ENCODE data around the gene HIVEP2. TPM values are rescaled to one million over a fixed set of nuclear protein-coding genes. Genes with fewer than 3 reads are reported as not detected.

The HIVEP2 gene
- total RNA-seq, 1 experiment from 2014 or later = 3.2 TPM

DNA sequence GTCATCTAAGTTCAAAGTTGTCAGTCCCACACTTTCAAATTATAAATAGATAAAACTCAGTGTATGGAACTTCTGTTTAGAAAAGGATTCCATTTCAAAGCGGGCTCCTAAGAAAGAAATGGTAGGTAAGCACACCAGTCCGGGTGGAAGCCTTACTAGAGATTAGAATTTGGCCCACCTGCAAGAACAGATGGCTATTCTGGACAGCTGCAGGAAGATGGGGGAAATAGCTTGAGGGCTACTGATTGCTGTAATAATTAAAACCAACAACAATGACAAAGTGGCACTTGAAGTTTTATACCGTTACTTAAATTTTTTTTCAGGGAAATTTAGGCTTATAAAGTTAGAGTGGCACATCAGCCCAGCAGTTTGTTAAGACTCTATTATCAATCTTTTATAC, 83.3 kb downstream of the HIVEP2 start:
- no TSS peak for BruUV-seq (replicated peaks)
- ChIA-PET CTCF (no interaction called here), POLR2A (ENCODE audit: low non-redundant PET) (no interaction called here)

DNA sequence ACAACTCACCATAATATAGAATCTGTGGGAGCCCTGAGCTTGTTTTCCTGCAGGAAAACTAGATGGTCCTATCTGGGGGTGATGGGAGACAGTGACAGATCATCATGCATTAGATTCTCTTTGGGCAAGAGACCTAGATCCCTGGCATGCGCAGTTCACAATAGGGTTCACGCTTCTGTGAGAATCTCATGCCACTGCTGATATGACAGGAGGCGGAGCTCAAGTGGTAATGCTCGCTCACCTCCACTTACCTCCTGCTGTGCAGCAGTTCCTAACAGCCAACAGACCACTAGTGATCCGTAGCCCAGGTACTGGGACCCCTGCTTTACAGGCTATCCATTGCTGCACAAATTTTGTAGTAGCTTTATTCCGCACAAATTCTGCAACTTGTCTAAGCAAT, 84.5 kb downstream of the HIVEP2 start:
- Histone ChIP-seq H3K27me3 (replicated peaks; ENCODE audit: insufficient read depth, low read depth, low read length, poor library complexity) (no peaks in the 10 kb centered on the region), H3K4me1 (ENCODE audit: insufficient read depth, low read length, poor library complexity, severe bottlenecking) (no peaks in the 10 kb centered on the region), H3K36me3 (ENCODE audit: insufficient read depth, low read length, poor library complexity, severe bottlenecking) (no peaks in the 10 kb centered on the region), H3K4me3 (ENCODE audit: low read depth, low read length, poor library complexity, severe bottlenecking) (no peak overlapping the region), H3K27ac (ENCODE audit: low read depth, low read length, poor library complexity, severe bottlenecking) (no peak overlapping the region), H3K9me3 (ENCODE audit: low read depth, low read length, poor library complexity, severe bottlenecking) (no peaks in the 10 kb centered on the region)
- POLR2A ChIA-PET (ENCODE audit: low non-redundant PET) = no interaction called here
- TF ChIP-seq, protein P1, sequence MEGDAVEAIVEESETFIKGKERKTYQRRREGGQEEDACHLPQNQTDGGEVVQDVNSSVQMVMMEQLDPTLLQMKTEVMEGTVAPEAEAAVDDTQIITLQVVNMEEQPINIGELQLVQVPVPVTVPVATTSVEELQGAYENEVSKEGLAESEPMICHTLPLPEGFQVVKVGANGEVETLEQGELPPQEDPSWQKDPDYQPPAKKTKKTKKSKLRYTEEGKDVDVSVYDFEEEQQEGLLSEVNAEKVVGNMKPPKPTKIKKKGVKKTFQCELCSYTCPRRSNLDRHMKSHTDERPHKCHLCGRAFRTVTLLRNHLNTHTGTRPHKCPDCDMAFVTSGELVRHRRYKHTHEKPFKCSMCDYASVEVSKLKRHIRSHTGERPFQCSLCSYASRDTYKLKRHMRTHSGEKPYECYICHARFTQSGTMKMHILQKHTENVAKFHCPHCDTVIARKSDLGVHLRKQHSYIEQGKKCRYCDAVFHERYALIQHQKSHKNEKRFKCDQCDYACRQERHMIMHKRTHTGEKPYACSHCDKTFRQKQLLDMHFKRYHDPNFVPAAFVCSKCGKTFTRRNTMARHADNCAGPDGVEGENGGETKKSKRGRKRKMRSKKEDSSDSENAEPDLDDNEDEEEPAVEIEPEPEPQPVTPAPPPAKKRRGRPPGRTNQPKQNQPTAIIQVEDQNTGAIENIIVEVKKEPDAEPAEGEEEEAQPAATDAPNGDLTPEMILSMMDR (conservative IDR thresholded peaks at IDR 0.05; ENCODE audit: low read depth, low read length) = no peak
- TF ChIP-seq EZH2 (IDR thresholded peaks at IDR 0.05; ENCODE audit: borderline replicate concordance, low read depth, low read length, poor library complexity, severe bottlenecking) = no peak
- BruUV-seq (replicated peaks) = no TSS peak
- intact Hi-C loops (cut with micrococcal nuclease; ENCODE audit: unreplicated experiment) = no loop called here
- DNase-seq (ENCODE audit: low spot score) = no peak
- CTCF ChIA-PET = no interaction called here

More for the DNA sequence above, 83.3 kb downstream of the HIVEP2 start:
- intact Hi-C loops (cut with micrococcal nuclease; ENCODE audit: unreplicated experiment) = no loop called here
- Histone ChIP-seq H3K27me3 (replicated peaks; ENCODE audit: insufficient read depth, low read depth, low read length, poor library complexity) (no peaks in the 10 kb centered on the region), H3K4me3 (ENCODE audit: low read depth, low read length, poor library complexity, severe bottlenecking) (no peak overlapping the region), H3K4me1 (ENCODE audit: insufficient read depth, low read length, poor library complexity, severe bottlenecking) (no peaks in the 10 kb centered on the region), H3K27ac (ENCODE audit: low read depth, low read length, poor library complexity, severe bottlenecking) (no peak overlapping the region), H3K9me3 (ENCODE audit: low read depth, low read length, poor library complexity, severe bottlenecking) (no peaks in the 10 kb centered on the region), H3K36me3 (ENCODE audit: insufficient read depth, low read length, poor library complexity, severe bottlenecking) (no peaks in the 10 kb centered on the region)
- no peak for DNase-seq (ENCODE audit: low spot score)
- TF ChIP-seq EZH2 (IDR thresholded peaks at IDR 0.05; ENCODE audit: borderline replicate concordance, low read depth, low read length, poor library complexity, severe bottlenecking) = no peak
- TF ChIP-seq, protein P1 (conservative IDR thresholded peaks at IDR 0.05; ENCODE audit: low read depth, low read length) = no peak

DNA sequence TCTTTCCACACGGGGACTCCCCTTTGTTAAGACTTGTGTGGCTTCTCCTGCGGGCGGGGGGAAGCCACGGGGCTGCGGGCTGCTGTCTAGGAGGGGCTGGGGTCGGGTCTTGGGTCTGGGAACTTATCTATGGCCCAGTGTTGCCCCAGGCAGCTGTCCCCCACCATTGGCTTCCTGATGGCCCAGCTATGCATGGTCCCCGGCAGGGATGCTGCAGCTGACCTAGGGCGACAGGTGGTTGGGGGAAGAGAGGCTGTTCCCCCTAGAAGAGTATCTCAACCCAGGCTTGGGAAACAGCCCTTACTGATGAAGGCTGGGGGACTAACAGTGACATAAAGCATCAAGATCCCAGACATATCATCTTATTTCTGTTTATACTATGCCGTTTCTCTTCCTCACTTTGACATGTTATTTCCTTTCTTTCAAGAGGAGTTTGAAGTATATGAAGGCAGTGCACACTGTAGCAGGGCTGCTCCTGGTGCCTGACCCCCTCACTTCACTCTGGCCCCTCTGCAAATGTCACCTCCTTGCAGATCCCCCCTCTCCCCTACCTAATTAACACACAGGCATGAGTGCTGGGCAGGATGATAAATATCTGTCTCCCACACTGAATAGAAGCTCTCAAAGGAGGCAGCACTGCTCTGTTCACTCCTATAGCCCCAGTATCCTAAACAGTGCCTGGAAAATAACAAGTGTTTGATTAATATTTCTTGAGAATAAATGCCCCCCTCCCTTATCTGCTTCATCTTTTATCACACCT, 87.0 kb downstream of the HIVEP2 start:
- no peak for TF ChIP-seq EZH2 (IDR thresholded peaks at IDR 0.05; ENCODE audit: borderline replicate concordance, low read depth, low read length, poor library complexity, severe bottlenecking)
- TF ChIP-seq, protein P1 (conservative IDR thresholded peaks at IDR 0.05; ENCODE audit: low read depth, low read length) = no peak
- Histone ChIP-seq H3K9me3 (ENCODE audit: low read depth, low read length, poor library complexity, severe bottlenecking) (no peaks in the 10 kb centered on the region), H3K4me1 (ENCODE audit: insufficient read depth, low read length, poor library complexity, severe bottlenecking) (no peaks in the 10 kb centered on the region), H3K27ac (ENCODE audit: low read depth, low read length, poor library complexity, severe bottlenecking) (no peak overlapping the region), H3K36me3 (ENCODE audit: insufficient read depth, low read length, poor library complexity, severe bottlenecking) (no peaks in the 10 kb centered on the region), H3K27me3 (replicated peaks; ENCODE audit: insufficient read depth, low read depth, low read length, poor library complexity) (no peaks in the 10 kb centered on the region), H3K4me3 (ENCODE audit: low read depth, low read length, poor library complexity, severe bottlenecking) (no peak overlapping the region)
- BruUV-seq (replicated peaks) = no TSS peak
- ChIA-PET POLR2A (ENCODE audit: low non-redundant PET) (no interaction called here), CTCF (interaction anchor here (0.6 kb wide), 1 partner anchor 12 kb away, joined by 3 read pairs; no protein-coding TSS in a partner anchor)
- intact Hi-C loops (cut with micrococcal nuclease; ENCODE audit: unreplicated experiment) = no loop called here
- no peak for DNase-seq (ENCODE audit: low spot score)

Measured in A673 (cell line).